H1 (cell line): Measurements from ENCODE around the gene DCANP1. TPM values are rescaled to one million over a fixed set of nuclear protein-coding genes. Genes with fewer than 3 reads are reported as not detected.

Experiments
- BACH1 ChIP-seq: IDR thresholded peaks from 2 replicates; pipeline ENCODE4 v1.6.1; 2012; ENCODE audit warnings: low read length, improper control_type of control experiment
- CEBPB ChIP-seq: IDR thresholded peaks from 2 replicates; pipeline ENCODE4 v1.6.1; 2012; ENCODE audit warnings: low read depth, low read length
- CHD2 ChIP-seq: IDR thresholded peaks from 2 replicates; pipeline ENCODE4 v1.6.1; 2012; ENCODE audit warnings: low read length, improper control_type of control experiment
- CTBP2 ChIP-seq: IDR thresholded peaks from 2 replicates; pipeline ENCODE4 v1.7.0; 2011; ENCODE audit warnings: borderline replicate concordance, mild to moderate bottlenecking, moderate library complexity, mixed read lengths, low read length; ENCODE audit not compliant: insufficient read depth, insufficient read length
- EGR1 ChIP-seq: IDR thresholded peaks from 2 replicates; pipeline ENCODE4 v1.6.1; 2011; ENCODE audit warnings: low read depth, low read length, borderline replicate concordance
- FOSL1 ChIP-seq: IDR thresholded peaks from 2 replicates; pipeline ENCODE4 v1.6.1; 2011; ENCODE audit warnings: mild to moderate bottlenecking, low read depth, low read length, moderate library complexity; ENCODE audit not compliant: insufficient read depth
- GABPA ChIP-seq: IDR thresholded peaks from 2 replicates; pipeline ENCODE4 v1.6.1; 2011; ENCODE audit warnings: mild to moderate bottlenecking, low read length, moderate library complexity, borderline replicate concordance; ENCODE audit not compliant: insufficient read depth
- KDM4A ChIP-seq: IDR thresholded peaks from one replicate; pipeline ENCODE4 v1.7.1; 2012; ENCODE audit warnings: low read depth, mild to moderate bottlenecking, moderate library complexity, low read length, inconsistent platforms; ENCODE audit not compliant: severe bottlenecking
- polyA plus RNA-seq, 7 experiments: library from polyadenylated mRNA; depleted of rRNA in 3 of 7; stranded (reverse) in 5 of 7; unstranded in 2 of 7; fragments of >200 nt in 5 of 7; fragments of 200-250 nt in 2 of 7; gene quantifications; 1 replicate in 5 of 7; 2 replicates in 1 of 7; 4 replicates in 1 of 7; pipeline versions ENCODE4 v1.2.1 to v1.2.3, GENCODE V29; 2011 to 2013; ENCODE audit warnings: missing spikeins in 2 of 7, mixed read lengths in 2 of 7
- total RNA-seq: library from RNA; stranded (reverse); fragmentation: NEBNext Ultra II Directional; extraction: Animal tissue kit (Norgen Biotek cat#: 25700); gene quantifications from 2 replicates; pipeline ENCODE4 v1.2.1, GENCODE V29; 2021
- TF ChIP-seq, protein P1 (sequence below): fragments of 300-600 bp; sonication (generic); IDR thresholded peaks from 2 replicates; pipeline ENCODE4 v1.7.1; 2012; ENCODE audit warnings: low read length, moderate library complexity, mild to moderate bottlenecking, inconsistent platforms; ENCODE audit not compliant: insufficient replicate concordance

The DCANP1 gene
- total and polyA plus RNA-seq, 2 of the 8 experiments (the other 6 are each of a cell fraction or from before 2014, with no cell fraction given): not detected

DNA sequence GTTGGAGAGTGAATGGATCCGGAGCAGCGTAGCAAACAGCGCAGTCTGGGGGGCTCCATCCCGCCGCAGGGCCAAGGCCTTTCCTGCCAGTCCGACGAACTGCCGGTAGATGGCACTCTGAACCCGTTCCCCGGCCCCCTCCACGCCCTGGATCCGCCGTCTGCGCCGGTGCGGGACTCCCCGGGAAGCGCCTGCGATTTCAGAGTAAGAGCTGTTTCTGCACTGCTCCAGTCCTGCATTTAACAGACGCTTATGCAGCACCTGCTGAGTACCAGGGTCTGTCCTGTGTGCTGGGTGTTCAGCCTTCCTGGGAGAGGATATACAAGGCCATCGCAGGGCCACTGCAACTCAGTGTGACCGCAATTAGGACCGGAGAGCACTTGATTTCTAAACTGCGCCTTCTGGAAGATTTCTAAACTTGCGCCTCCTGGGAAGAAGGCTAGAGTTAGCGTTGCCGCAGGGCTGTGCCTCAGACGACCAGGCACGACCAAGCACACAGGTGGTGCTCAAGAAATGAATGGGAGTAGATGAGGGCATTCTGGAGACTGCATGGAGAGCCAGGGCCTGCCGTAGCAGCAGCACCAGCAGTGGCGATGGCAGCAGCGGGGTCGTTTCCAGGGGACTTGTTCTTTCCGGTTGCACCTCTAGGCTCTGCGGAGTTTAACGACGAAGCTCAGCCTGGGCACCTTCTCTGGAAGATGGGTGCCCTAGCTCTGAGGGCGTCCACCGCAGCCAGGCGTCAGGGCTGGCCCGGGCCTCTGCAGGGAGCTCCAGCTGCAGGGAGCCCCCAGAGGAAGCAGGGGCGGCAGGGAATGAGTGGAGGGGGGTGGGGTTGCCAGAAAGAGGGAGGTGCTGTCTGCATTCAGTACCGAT, 19.3 kb upstream of the DCANP1 start (continued):
- TF ChIP-seq, protein P1, sequence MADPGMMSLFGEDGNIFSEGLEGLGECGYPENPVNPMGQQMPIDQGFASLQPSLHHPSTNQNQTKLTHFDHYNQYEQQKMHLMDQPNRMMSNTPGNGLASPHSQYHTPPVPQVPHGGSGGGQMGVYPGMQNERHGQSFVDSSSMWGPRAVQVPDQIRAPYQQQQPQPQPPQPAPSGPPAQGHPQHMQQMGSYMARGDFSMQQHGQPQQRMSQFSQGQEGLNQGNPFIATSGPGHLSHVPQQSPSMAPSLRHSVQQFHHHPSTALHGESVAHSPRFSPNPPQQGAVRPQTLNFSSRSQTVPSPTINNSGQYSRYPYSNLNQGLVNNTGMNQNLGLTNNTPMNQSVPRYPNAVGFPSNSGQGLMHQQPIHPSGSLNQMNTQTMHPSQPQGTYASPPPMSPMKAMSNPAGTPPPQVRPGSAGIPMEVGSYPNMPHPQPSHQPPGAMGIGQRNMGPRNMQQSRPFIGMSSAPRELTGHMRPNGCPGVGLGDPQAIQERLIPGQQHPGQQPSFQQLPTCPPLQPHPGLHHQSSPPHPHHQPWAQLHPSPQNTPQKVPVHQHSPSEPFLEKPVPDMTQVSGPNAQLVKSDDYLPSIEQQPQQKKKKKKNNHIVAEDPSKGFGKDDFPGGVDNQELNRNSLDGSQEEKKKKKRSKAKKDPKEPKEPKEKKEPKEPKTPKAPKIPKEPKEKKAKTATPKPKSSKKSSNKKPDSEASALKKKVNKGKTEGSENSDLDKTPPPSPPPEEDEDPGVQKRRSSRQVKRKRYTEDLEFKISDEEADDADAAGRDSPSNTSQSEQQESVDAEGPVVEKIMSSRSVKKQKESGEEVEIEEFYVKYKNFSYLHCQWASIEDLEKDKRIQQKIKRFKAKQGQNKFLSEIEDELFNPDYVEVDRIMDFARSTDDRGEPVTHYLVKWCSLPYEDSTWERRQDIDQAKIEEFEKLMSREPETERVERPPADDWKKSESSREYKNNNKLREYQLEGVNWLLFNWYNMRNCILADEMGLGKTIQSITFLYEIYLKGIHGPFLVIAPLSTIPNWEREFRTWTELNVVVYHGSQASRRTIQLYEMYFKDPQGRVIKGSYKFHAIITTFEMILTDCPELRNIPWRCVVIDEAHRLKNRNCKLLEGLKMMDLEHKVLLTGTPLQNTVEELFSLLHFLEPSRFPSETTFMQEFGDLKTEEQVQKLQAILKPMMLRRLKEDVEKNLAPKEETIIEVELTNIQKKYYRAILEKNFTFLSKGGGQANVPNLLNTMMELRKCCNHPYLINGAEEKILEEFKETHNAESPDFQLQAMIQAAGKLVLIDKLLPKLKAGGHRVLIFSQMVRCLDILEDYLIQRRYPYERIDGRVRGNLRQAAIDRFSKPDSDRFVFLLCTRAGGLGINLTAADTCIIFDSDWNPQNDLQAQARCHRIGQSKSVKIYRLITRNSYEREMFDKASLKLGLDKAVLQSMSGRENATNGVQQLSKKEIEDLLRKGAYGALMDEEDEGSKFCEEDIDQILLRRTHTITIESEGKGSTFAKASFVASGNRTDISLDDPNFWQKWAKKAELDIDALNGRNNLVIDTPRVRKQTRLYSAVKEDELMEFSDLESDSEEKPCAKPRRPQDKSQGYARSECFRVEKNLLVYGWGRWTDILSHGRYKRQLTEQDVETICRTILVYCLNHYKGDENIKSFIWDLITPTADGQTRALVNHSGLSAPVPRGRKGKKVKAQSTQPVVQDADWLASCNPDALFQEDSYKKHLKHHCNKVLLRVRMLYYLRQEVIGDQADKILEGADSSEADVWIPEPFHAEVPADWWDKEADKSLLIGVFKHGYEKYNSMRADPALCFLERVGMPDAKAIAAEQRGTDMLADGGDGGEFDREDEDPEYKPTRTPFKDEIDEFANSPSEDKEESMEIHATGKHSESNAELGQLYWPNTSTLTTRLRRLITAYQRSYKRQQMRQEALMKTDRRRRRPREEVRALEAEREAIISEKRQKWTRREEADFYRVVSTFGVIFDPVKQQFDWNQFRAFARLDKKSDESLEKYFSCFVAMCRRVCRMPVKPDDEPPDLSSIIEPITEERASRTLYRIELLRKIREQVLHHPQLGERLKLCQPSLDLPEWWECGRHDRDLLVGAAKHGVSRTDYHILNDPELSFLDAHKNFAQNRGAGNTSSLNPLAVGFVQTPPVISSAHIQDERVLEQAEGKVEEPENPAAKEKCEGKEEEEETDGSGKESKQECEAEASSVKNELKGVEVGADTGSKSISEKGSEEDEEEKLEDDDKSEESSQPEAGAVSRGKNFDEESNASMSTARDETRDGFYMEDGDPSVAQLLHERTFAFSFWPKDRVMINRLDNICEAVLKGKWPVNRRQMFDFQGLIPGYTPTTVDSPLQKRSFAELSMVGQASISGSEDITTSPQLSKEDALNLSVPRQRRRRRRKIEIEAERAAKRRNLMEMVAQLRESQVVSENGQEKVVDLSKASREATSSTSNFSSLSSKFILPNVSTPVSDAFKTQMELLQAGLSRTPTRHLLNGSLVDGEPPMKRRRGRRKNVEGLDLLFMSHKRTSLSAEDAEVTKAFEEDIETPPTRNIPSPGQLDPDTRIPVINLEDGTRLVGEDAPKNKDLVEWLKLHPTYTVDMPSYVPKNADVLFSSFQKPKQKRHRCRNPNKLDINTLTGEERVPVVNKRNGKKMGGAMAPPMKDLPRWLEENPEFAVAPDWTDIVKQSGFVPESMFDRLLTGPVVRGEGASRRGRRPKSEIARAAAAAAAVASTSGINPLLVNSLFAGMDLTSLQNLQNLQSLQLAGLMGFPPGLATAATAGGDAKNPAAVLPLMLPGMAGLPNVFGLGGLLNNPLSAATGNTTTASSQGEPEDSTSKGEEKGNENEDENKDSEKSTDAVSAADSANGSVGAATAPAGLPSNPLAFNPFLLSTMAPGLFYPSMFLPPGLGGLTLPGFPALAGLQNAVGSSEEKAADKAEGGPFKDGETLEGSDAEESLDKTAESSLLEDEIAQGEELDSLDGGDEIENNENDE: no peak
- TF ChIP-seq CTBP2 (no peak), BACH1 (no peak), EGR1 (no peak), FOSL1 (no peak), CHD2 (no peak), KDM4A (peak; percentile 44), CEBPB (no peak), GABPA (0 out of 2 replicates have a peak, but pooled peaks have one; percentile 26)
